Large intestine (tissue), 3 donors: ENCODE results near the gene CAB39. TPM values are rescaled to one million over a fixed set of nuclear protein-coding genes. Genes with fewer than 3 reads are reported as not detected.

ENCODE experiments used
- DNase-seq, 2 donors: peaks; one replicate each; pipeline versions ENCODE4 v3.0.0 to v3.0.0-alpha.2; 2013
- H3K27ac ChIP-seq: one replicate; pipeline ENCODE4 v1.5.1; 2013; ENCODE audit warnings: low read length
- H3K27me3 ChIP-seq: 2 replicates; pipeline ENCODE4 v1.6.1; 2013; ENCODE audit warnings: low read length; ENCODE audit not compliant: control insufficient read depth, insufficient read depth
- H3K36me3 ChIP-seq: 2 replicates; pipeline ENCODE4 v1.6.1; 2013; ENCODE audit warnings: low read length; ENCODE audit not compliant: control insufficient read depth, insufficient read depth
- H3K4me1 ChIP-seq: one replicate; pipeline ENCODE4 v1.6.1; 2013; ENCODE audit warnings: low read length; ENCODE audit not compliant: control insufficient read depth, insufficient read depth
- H3K4me3 ChIP-seq: one replicate; pipeline ENCODE4 v1.5.1; 2013; ENCODE audit warnings: low read length
- H3K9me3 ChIP-seq: one replicate; pipeline ENCODE4 v1.6.1; 2013; ENCODE audit warnings: mild to moderate bottlenecking, low read depth, low read length, moderate library complexity; ENCODE audit not compliant: control insufficient read depth
- WGBS: methylation state at CpG from one replicate; pipeline ENCODE4 v1.1.5; 2013; ENCODE audit warnings: low lambda C conversion rate; ENCODE audit not compliant: insufficient coverage; 5-methylcytosine and 5-hydroxymethylcytosine counted together
- polyA plus RNA-seq: library from polyadenylated mRNA; unstranded; fragments of 120-200 nt; gene quantifications from one replicate; pipeline ENCODE4 v1.2.1, GENCODE V29; 2013

The CAB39 gene
- polyA plus RNA-seq, 1 donor = 81.3 TPM

DNA sequence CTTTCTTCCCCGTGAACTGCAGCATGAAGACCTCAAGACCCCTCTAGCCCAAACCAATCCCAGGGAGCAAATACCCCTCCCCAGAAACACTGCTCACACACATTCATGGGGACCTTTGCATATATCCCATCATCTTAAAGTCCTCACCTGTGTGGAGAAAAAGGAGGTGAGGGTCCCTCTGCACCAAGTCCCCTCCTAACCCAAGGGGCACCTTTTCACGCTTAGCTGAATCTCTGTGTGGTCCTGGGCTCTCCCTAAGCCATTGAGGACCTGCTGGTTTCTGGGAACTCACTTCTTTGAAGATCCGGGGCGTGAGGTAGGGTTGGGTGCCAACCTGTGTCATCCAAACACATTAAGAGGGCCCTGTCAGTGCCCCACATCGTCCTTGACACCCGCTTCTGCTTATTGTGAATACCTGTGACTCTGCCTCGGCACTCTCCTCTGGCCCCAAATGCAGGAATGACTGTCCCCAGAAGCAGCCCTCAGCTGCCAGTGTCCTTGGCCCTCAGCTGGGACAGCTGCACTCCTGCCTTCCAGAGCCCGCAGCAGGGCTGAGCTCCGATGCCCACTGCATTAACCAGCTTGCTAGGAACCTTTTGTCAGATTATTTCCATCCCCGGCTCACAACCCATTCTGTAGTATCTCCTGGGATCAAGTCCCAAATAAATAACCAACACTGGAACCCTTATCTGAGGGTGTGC, 110.8 kb downstream of the CAB39 start:
- DNase-seq = no peak
- Histone ChIP-seq H3K9me3 (no peaks in the 10 kb centered on the region), H3K27me3 (peaks cover 21% of the 10 kb centered on the region), H3K4me1 (peaks cover 2% of the 10 kb centered on the region), H3K36me3 (peaks cover 20% of the 10 kb centered on the region), H3K4me3 (no peak overlapping the region), H3K27ac (no peak overlapping the region)
- WGBS = no CpG with 5 or more reads among the region's 10 CpGs

DNA sequence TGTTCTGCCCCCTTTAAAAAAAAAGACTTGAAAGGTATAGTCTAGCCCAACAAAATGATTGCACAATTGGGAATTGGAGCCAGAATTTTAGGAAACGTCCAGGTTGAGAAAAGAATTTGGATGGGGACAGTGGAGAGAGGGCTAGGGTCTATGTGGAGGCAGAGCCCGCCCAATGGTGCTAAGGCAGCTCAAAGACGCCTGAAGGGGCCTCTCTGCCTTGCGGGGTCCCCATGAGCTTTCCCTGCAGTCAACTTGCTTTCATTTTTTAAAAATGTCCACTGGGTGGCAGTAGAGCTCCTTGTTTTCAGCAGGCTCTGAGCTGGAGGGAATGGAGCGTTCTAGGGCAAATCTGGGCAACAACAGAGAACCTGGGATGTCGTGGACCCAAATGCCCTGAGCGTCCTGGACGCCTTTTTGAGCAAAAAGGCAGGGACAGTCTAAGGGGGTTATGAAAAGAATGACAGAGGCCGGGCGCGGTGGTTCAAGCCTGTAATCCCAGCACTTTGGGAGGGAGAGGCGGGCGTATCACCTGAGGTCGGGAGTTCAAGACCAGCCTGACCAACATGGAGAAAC, 111.8 kb downstream of the CAB39 start:
- H3K27ac ChIP-seq = no peak overlapping the region
- H3K36me3 ChIP-seq = peaks cover 12% of the 10 kb centered on the region
- peaks cover 5% of the 10 kb centered on the region for H3K4me1 ChIP-seq
- WGBS = 0% methylated on average over 1 of the region's 14 CpGs
- peaks cover 25% of the 10 kb centered on the region for H3K27me3 ChIP-seq
- peaks cover 8% of the 10 kb centered on the region for H3K9me3 ChIP-seq
- DNase-seq = peak; percentile 65 to 72
- H3K4me3 ChIP-seq = no peak overlapping the region

- WGBS = no CpG with 5 or more reads among the region's 1 CpG
- H3K9me3 ChIP-seq = peaks cover 8% of the 10 kb centered on the region
- peaks cover 29% of the 10 kb centered on the region for H3K27me3 ChIP-seq
- peaks cover 8% of the 10 kb centered on the region for H3K36me3 ChIP-seq
- H3K4me3 ChIP-seq = no peak overlapping the region
- H3K27ac ChIP-seq = no peak overlapping the region
- DNase-seq = no peak
- H3K4me1 ChIP-seq = peaks cover 5% of the 10 kb centered on the region
Observed at GRCh38 chr2:230825354-230825753, 112.7 kb downstream of the CAB39 start.

DNA sequence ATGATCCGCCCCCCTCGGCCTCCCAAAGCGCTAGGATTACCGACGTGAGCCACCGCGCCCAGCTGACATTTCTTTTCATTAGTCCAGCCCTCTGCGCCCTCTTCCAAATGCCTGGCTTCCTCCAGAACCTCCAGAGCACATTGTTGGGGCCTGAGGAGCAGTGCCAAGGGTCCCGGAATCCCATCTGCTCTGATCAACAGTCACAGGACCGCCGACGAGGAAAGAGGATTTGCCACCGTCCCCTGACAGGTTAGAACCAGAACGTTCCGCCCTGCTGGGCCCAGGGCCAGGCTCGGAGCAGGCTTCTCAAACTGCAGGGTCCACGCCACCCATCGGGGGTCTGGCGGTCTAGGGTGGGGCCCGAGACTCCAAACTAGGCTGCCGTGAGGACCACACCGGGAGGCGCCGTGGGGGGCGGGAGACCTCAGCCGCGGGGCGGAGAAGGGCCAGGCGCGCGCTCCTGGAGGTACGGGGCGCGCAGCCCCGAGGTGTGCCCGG, 115.2 kb downstream of the CAB39 start:
- no peak for DNase-seq
- no peaks in the 10 kb centered on the region for H3K36me3 ChIP-seq
- H3K27ac ChIP-seq = no peak overlapping the region
- peaks cover 29% of the 10 kb centered on the region for H3K27me3 ChIP-seq
- peaks cover 8% of the 10 kb centered on the region for H3K9me3 ChIP-seq
- peaks cover 5% of the 10 kb centered on the region for H3K4me1 ChIP-seq
- no peak overlapping the region for H3K4me3 ChIP-seq
- WGBS = no CpG with 5 or more reads among the region's 36 CpGs

DNA sequence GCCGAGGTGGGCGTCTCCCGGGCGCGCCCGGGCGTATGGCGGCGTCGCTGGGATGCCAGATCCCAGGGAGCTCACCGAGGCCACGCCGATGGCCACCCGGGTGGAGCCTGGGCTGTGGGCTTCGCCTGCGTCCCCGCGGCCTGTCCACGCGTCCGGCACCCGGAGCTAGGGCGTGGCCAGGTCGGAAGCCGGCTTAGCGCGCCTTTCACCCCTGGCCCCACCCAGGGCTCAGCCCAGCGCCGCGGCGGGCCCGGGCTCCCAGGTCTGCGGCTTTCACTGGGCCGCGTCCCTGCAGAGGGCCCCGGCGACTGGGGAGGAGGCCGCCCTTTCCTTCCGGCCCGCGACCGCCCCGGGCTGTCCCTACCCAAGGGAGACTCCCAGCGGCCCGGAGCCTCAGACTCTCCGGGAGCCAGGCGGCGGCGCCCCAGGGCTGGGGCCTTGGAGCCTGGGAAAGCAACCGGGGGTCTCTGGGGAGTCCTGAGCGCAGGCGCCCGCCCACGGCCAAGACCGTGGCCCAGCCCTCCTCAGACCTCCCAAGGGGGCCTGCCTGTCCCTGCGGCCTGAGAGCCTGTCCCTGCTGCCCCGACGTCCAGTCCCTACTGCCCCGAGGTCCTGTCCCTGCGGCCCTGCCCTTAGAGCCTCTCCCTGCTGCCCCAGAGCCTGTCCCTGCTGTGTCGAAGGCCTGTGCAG, 115.8 kb downstream of the CAB39 start:
- no peak overlapping the region for H3K27ac ChIP-seq
- DNase-seq = peak in 1 of 2 donors; percentile 36
- H3K36me3 ChIP-seq = no peaks in the 10 kb centered on the region
- H3K27me3 ChIP-seq = peaks cover 29% of the 10 kb centered on the region
- peaks cover 8% of the 10 kb centered on the region for H3K9me3 ChIP-seq
- no peak overlapping the region for H3K4me3 ChIP-seq
- peaks cover 5% of the 10 kb centered on the region for H3K4me1 ChIP-seq
- no CpG with 5 or more reads among the region's 61 CpGs for WGBS

DNA sequence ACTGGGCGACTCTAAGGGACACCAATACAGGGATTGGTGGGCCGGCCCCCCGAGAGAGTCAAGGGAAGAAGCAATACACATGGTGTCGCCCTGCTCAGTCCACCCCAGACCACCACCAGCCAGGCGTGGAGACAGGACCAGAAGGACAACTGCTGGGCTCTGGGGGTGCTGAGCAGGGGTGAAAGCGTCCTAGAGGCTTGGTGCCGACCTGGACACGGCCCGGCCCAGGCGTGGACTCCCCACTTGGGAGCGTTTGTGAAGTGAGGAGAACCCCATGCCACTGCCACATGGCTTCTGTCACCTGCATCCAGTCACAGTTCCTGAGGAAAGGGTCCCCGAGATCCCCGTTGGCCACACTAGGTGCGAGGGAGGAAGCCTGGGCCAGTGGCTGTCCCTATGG, 116.7 kb downstream of the CAB39 start:
- peaks cover 8% of the 10 kb centered on the region for H3K9me3 ChIP-seq
- no peak overlapping the region for H3K27ac ChIP-seq
- peaks cover 29% of the 10 kb centered on the region for H3K27me3 ChIP-seq
- no peak for DNase-seq
- H3K4me3 ChIP-seq = no peak overlapping the region
- WGBS = no CpG with 5 or more reads among the region's 14 CpGs
- H3K36me3 ChIP-seq = no peaks in the 10 kb centered on the region
- H3K4me1 ChIP-seq = peaks cover 5% of the 10 kb centered on the region

DNA sequence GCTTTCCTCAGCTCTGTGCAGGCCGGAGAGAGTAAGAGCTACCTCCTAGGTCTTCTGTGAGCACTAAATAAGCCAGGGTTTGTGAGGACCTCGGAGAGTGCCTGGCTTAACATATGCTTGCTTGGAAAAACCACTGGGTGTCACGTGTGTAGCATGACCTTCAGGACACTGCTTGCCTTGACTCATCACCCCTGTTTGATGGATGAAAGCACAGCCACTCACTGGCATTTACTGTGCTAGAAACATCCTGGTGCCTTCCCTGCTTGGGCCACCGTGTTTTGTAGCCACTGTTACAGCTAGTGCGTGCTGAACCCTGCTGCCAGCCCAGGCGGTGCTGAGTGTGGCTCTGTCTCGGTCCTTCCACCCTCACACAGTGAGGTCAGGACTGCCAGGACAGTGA, 117.3 kb downstream of the CAB39 start:
- Histone ChIP-seq H3K4me3 (no peak overlapping the region), H3K4me1 (peaks cover 5% of the 10 kb centered on the region), H3K27me3 (peaks cover 29% of the 10 kb centered on the region), H3K27ac (no peak overlapping the region), H3K9me3 (peaks cover 8% of the 10 kb centered on the region), H3K36me3 (no peaks in the 10 kb centered on the region)
- DNase-seq = no peak
- no CpG with 5 or more reads among the region's 7 CpGs for WGBS

GRCh38 chr2:230830428-230830827, 117.8 kb downstream of the CAB39 start:
- Histone ChIP-seq H3K9me3 (peaks cover 8% of the 10 kb centered on the region), H3K4me3 (no peak overlapping the region), H3K36me3 (no peaks in the 10 kb centered on the region), H3K4me1 (peaks cover 5% of the 10 kb centered on the region), H3K27me3 (peaks cover 29% of the 10 kb centered on the region), H3K27ac (no peak overlapping the region)
- DNase-seq = no peak
- 100% methylated on average over 2 of the region's 7 CpGs for WGBS

- whole genome bisulfite sequencing = 100% methylated on average over 1 of the region's 2 CpGs
- H3K4me1 ChIP-seq = peaks cover 3% of the 10 kb centered on the region
- H3K9me3 ChIP-seq = peaks cover 4% of the 10 kb centered on the region
- no peaks in the 10 kb centered on the region for H3K36me3 ChIP-seq
- no peaks in the 10 kb centered on the region for H3K27me3 ChIP-seq
- H3K4me3 ChIP-seq = no peak overlapping the region
- no peak for DNase-seq
- H3K27ac ChIP-seq = no peak overlapping the region
Observed at GRCh38 chr2:230840301-230840700, 127.7 kb downstream of the CAB39 start.

- WGBS = no CpG with 5 or more reads among the region's 6 CpGs
- Histone ChIP-seq H3K27ac (no peak overlapping the region), H3K4me3 (no peak overlapping the region), H3K9me3 (peaks cover 4% of the 10 kb centered on the region), H3K27me3 (no peaks in the 10 kb centered on the region), H3K36me3 (no peaks in the 10 kb centered on the region), H3K4me1 (peaks cover 3% of the 10 kb centered on the region)
- DNase-seq = peak in 1 of 2 donors; percentile 50
Observed at GRCh38 chr2:230842473-230842872, 129.8 kb downstream of the CAB39 start.
